Germinal center (tissue), 1 donor: ENCODE data around the gene KLF7.

Experiments used
- DNase-seq: peaks from one replicate; pipeline ENCODE4 v3.0.0; 2012; ENCODE audit warnings: mixed read lengths, low spot score

Gene KLF7

GRCh38 chr2:207123776-207124391 lies 41.9 kb downstream of the KLF7 start:
- no peak for DNase-seq

GRCh38 chr2:207123335-207123744 lies 42.4 kb downstream of the KLF7 start:
- no peak for DNase-seq

GRCh38 chr2:207122651-207123334 lies 43.0 kb downstream of the KLF7 start:
- no peak for DNase-seq

GRCh38 chr2:207121784-207122183 lies 44.0 kb downstream of the KLF7 start:
- DNase-seq, result no peak

GRCh38 chr2:207119048-207119447 lies 46.7 kb downstream of the KLF7 start:
- no peak for DNase-seq

- DNase-seq, result no peak
Observed at GRCh38 chr2:207117668-207118067, 48.1 kb downstream of the KLF7 start.

GRCh38 chr2:207115715-207116364 lies 49.9 kb downstream of the KLF7 start:
- no peak for DNase-seq

GRCh38 chr2:207113414-207113813 lies 52.3 kb downstream of the KLF7 start:
- no peak for DNase-seq

- DNase-seq, result no peak
Observed at GRCh38 chr2:207112785-207113184, 53.0 kb downstream of the KLF7 start.

GRCh38 chr2:207112383-207112782 lies 53.4 kb downstream of the KLF7 start:
- DNase-seq, result no peak

GRCh38 chr2:207111757-207112156 lies 54.0 kb downstream of the KLF7 start:
- DNase-seq, result no peak

GRCh38 chr2:207110715-207111114 lies 55.0 kb downstream of the KLF7 start:
- no peak for DNase-seq

- no peak for DNase-seq
Observed at GRCh38 chr2:207110310-207110709, 55.4 kb downstream of the KLF7 start.

GRCh38 chr2:207109768-207110167 lies 56.0 kb downstream of the KLF7 start:
- DNase-seq, result no peak

GRCh38 chr2:207108440-207108839 lies 57.3 kb downstream of the KLF7 start:
- DNase-seq, result no peak

- no peak for DNase-seq
Observed at GRCh38 chr2:207107551-207107950, 58.2 kb downstream of the KLF7 start.

- DNase-seq, result no peak
Observed at GRCh38 chr2:207107131-207107530, 58.6 kb downstream of the KLF7 start.

GRCh38 chr2:207103132-207103531 lies 62.6 kb downstream of the KLF7 start:
- no peak for DNase-seq

GRCh38 chr2:207101984-207102383 lies 63.8 kb downstream of the KLF7 start:
- DNase-seq, result no peak

GRCh38 chr2:207097278-207097677 lies 68.5 kb downstream of the KLF7 start:
- DNase-seq, result no peak

GRCh38 chr2:207095963-207096362 lies 69.8 kb downstream of the KLF7 start:
- DNase-seq, result no peak

- no peak for DNase-seq
Observed at GRCh38 chr2:207093234-207093633, 72.5 kb downstream of the KLF7 start.

GRCh38 chr2:207092818-207093217 lies 72.9 kb downstream of the KLF7 start:
- no peak for DNase-seq
